ENCODE measurements around the gene BBIP1.
A peak's percentile ranks its signal among the peaks of the same experiment; 100 is the strongest.
"Not testable (repeated sequence)": the region's sequence is repeated elsewhere in the genome, so short reads cannot be mapped to it uniquely, and the experiment has no call there.

Gene BBIP1

GRCh38 chr10:110919971-110920881 lies 1.2 kb upstream of the BBIP1 start:
- DNase-seq: peak; percentile 87

GRCh38 chr10:110919349-110919931 lies 460 bp upstream of the BBIP1 start, which contains the start of gene SHOC2:
Gene SHOC2, plus strand, starts transcription at chr10:110919604. Its CDS starts 44,755 bp downstream, at chr10:110964359.
- peak; percentile 100 for DNase-seq

GRCh38 chr10:110918269-110918642 lies 724 bp downstream of the BBIP1 start:
- DNase-seq: peak; percentile 98

- DNase-seq: no peak
Observed at GRCh38 chr10:110916554-110917346, 2.2 kb downstream of the BBIP1 start.

- not testable (repeated sequence) for DNase-seq
Observed at GRCh38 chr10:110915600-110915999, 3.4 kb downstream of the BBIP1 start.

GRCh38 chr10:110915035-110915434 lies 3.9 kb downstream of the BBIP1 start:
- DNase-seq: no peak

GRCh38 chr10:110914431-110914830 lies 4.5 kb downstream of the BBIP1 start:
- no peak for DNase-seq

GRCh38 chr10:110912374-110912773 lies 6.6 kb downstream of the BBIP1 start:
- no peak for DNase-seq

GRCh38 chr10:110910138-110910537 lies 8.8 kb downstream of the BBIP1 start:
- DNase-seq: no peak

- DNase-seq: no peak
Observed at GRCh38 chr10:110903280-110904278, 15.4 kb downstream of the BBIP1 start.

GRCh38 chr10:110901954-110902819 lies 16.8 kb downstream of the BBIP1 start:
- no peak for DNase-seq

GRCh38 chr10:110900983-110901382 lies 18.0 kb downstream of the BBIP1 start:
- no peak for DNase-seq

GRCh38 chr10:110898391-110898790 lies 20.6 kb downstream of the BBIP1 start:
- no peak for DNase-seq

GRCh38 chr10:110897184-110897583 lies 21.8 kb downstream of the BBIP1 start:
- DNase-seq: no peak

- peak; percentile 89 for DNase-seq
Observed at GRCh38 chr10:110893559-110894179, 25.3 kb downstream of the BBIP1 start.

GRCh38 chr10:110892602-110893288 lies 26.2 kb downstream of the BBIP1 start:
- no peak for DNase-seq

GRCh38 chr10:110887560-110887959 lies 31.4 kb downstream of the BBIP1 start:
- no peak for DNase-seq

GRCh38 chr10:110885932-110886674 lies 32.9 kb downstream of the BBIP1 start:
- no peak for DNase-seq

GRCh38 chr10:110883924-110884323 lies 35.1 kb downstream of the BBIP1 start:
- DNase-seq: no peak
